Measurements from ENCODE around the gene NCOA7. TPM values are rescaled to one million over a fixed set of nuclear protein-coding genes. Genes with fewer than 3 reads are reported as not detected.

Gene NCOA7
- total RNA-seq, 1 experiment from 2014 or later, result 14.4 TPM

- H3K4me1 Mint-ChIP-seq, result peaks cover 61% of the 10 kb centered on the region
- no peaks in the 10 kb centered on the region for H3K9me3 Mint-ChIP-seq
- no peak for TF ChIP-seq ZNF396 (CRISPR knock-in tag; IDR thresholded peaks at IDR 0.05; ENCODE audit: borderline replicate concordance)
- TF ChIP-seq FOXP1 (CRISPR knock-in tag; IDR thresholded peaks at IDR 0.05; ENCODE audit: borderline replicate concordance), result no peak
- no peak for TF ChIP-seq NFE2L1 (CRISPR knock-in tag; IDR thresholded peaks at IDR 0.05)
- TF ChIP-seq, protein P1, sequence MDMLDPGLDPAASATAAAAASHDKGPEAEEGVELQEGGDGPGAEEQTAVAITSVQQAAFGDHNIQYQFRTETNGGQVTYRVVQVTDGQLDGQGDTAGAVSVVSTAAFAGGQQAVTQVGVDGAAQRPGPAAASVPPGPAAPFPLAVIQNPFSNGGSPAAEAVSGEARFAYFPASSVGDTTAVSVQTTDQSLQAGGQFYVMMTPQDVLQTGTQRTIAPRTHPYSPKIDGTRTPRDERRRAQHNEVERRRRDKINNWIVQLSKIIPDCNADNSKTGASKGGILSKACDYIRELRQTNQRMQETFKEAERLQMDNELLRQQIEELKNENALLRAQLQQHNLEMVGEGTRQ (CRISPR knock-in tag; IDR thresholded peaks at IDR 0.05), result no peak
- no peak for TF ChIP-seq ERG (CRISPR knock-in tag; IDR thresholded peaks at IDR 0.05)
- no peak for TF ChIP-seq SOX15 (CRISPR knock-in tag; IDR thresholded peaks at IDR 0.05)
- no peak for TF ChIP-seq NR3C1 (CRISPR knock-in tag; conservative IDR thresholded peaks at IDR 0.05; ENCODE audit: low read depth)
- no peak for TF ChIP-seq ZBTB21 (CRISPR knock-in tag; IDR thresholded peaks at IDR 0.05; ENCODE audit: borderline replicate concordance)
- TF ChIP-seq, protein P2, sequence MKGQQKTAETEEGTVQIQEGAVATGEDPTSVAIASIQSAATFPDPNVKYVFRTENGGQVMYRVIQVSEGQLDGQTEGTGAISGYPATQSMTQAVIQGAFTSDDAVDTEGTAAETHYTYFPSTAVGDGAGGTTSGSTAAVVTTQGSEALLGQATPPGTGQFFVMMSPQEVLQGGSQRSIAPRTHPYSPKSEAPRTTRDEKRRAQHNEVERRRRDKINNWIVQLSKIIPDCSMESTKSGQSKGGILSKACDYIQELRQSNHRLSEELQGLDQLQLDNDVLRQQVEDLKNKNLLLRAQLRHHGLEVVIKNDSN (CRISPR knock-in tag; IDR thresholded peaks at IDR 0.05), result no peak
- TF ChIP-seq, protein P3, sequence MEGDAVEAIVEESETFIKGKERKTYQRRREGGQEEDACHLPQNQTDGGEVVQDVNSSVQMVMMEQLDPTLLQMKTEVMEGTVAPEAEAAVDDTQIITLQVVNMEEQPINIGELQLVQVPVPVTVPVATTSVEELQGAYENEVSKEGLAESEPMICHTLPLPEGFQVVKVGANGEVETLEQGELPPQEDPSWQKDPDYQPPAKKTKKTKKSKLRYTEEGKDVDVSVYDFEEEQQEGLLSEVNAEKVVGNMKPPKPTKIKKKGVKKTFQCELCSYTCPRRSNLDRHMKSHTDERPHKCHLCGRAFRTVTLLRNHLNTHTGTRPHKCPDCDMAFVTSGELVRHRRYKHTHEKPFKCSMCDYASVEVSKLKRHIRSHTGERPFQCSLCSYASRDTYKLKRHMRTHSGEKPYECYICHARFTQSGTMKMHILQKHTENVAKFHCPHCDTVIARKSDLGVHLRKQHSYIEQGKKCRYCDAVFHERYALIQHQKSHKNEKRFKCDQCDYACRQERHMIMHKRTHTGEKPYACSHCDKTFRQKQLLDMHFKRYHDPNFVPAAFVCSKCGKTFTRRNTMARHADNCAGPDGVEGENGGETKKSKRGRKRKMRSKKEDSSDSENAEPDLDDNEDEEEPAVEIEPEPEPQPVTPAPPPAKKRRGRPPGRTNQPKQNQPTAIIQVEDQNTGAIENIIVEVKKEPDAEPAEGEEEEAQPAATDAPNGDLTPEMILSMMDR (IDR thresholded peaks at IDR 0.05), result no peak
- TF ChIP-seq, protein P4, sequence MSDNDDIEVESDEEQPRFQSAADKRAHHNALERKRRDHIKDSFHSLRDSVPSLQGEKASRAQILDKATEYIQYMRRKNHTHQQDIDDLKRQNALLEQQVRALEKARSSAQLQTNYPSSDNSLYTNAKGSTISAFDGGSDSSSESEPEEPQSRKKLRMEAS (CRISPR knock-in tag; IDR thresholded peaks at IDR 0.05), result no peak
- TF ChIP-seq ESRRA (CRISPR knock-in tag; IDR thresholded peaks at IDR 0.05; ENCODE audit: borderline replicate concordance), result no peak
- TF ChIP-seq ZNF121 (CRISPR knock-in tag; IDR thresholded peaks at IDR 0.05), result no peak
- no peak for TF ChIP-seq ZNF281 (CRISPR knock-in tag; IDR thresholded peaks at IDR 0.05)
- no peak for ATAC-seq
- no peak overlapping the region for H3K27ac Mint-ChIP-seq
- ChIA-PET CTCF (interaction anchor here (0.6 to 2.4 kb wide), 24 partner anchors 8 to 441 kb away, joined by 3 to 21 read pairs (median 3); partner anchors contain the start of gene NCOA7), POLR2A (interaction anchor here (1.3 kb wide), 1 partner anchor 63 kb away, joined by 3 read pairs; no protein-coding TSS in a partner anchor)
- H3K4me3 Mint-ChIP-seq, result peak overlapping the region; percentile 58
- peaks cover 33% of the 10 kb centered on the region for H3K36me3 Mint-ChIP-seq
- DNase-seq (ENCODE audit: low spot score), result no peak
- H3K27me3 Mint-ChIP-seq (ENCODE audit: low read depth), result peaks cover 5% of the 10 kb centered on the region
Measured at GRCh38 chr6:125753937-125754259, 36.9 kb upstream of the NCOA7 start.

DNA sequence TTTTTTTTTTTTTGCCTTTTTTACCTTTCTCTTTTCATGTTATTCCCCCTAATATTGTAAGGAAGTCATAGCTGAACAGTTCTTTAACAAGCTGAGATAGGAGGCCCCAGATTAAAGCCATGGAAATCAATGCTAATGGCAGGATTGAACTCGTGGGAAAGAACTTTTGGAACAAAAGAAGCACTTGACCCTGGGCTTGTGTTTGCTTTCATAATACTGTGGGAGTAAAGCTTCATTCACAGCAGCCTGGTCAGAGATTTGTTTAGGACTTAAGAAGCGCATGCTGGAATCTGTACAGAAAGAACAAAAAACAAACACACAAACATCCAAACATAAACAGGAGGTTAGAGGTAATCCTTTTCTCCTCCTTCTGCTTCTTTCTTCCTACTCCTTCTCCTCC lies 36.2 kb upstream of the NCOA7 start:
- Mint-ChIP-seq H3K9me3 (no peaks in the 10 kb centered on the region), H3K27me3 (ENCODE audit: low read depth) (peaks cover 4% of the 10 kb centered on the region), H3K36me3 (peaks cover 40% of the 10 kb centered on the region), H3K4me1 (peaks cover 68% of the 10 kb centered on the region), H3K27ac (no peak overlapping the region), H3K4me3 (peak overlapping the region; percentile 25)
- ChIA-PET CTCF (interaction anchor here (0.6 to 2.4 kb wide), 5 partner anchors 9 to 441 kb away, joined by 3 to 21 read pairs (median 9); partner anchors contain the start of gene NCOA7), POLR2A (interaction anchor here (0.6 to 1.3 kb wide), 2 partner anchors 54 to 63 kb away, joined by 3 to 4 read pairs; no protein-coding TSS in a partner anchor)
- no peak for DNase-seq (ENCODE audit: low spot score)
- TF ChIP-seq SP1 (CRISPR knock-in tag; conservative IDR thresholded peaks at IDR 0.05), result no peak
- TF ChIP-seq, protein P4 (CRISPR knock-in tag; IDR thresholded peaks at IDR 0.05), result no peak
- TF ChIP-seq, protein P1 (CRISPR knock-in tag; IDR thresholded peaks at IDR 0.05), result no peak
- TF ChIP-seq ZNF121 (CRISPR knock-in tag; IDR thresholded peaks at IDR 0.05), result no peak
- no peak for TF ChIP-seq JAZF1 (CRISPR knock-in tag; IDR thresholded peaks at IDR 0.05)
- TF ChIP-seq MXD4 (CRISPR knock-in tag; IDR thresholded peaks at IDR 0.05; ENCODE audit: borderline replicate concordance), result no peak
- TF ChIP-seq, protein P2 (CRISPR knock-in tag; IDR thresholded peaks at IDR 0.05), result no peak
- no peak for TF ChIP-seq OVOL2 (CRISPR knock-in tag; IDR thresholded peaks at IDR 0.05; ENCODE audit: borderline replicate concordance)
- TF ChIP-seq NR1H2 (CRISPR knock-in tag; IDR thresholded peaks at IDR 0.05), result no peak
- ATAC-seq, result no peak
